Measurements from ENCODE around the gene MYH10. TPM values are rescaled to one million over a fixed set of nuclear protein-coding genes. Genes with fewer than 3 reads are reported as not detected.

Gene MYH10
- total and polyA plus RNA-seq, 9 of the 15 experiments (the other 6 are each of a cell fraction or from before 2014, with no cell fraction given) = 16.3 to 95.3 (median 39.7) TPM

GRCh38 chr17:8532021-8532420 is 98.5 kb downstream of the MYH10 start (continued):
- no peak for TF ChIP-seq RNF219 (CRISPR knock-in tag; IDR thresholded peaks at IDR 0.05)
- TF ChIP-seq ZNF347 (CRISPR knock-in tag; IDR thresholded peaks at IDR 0.05; ENCODE audit: low read depth) = no peak
- TF ChIP-seq SMAD3 (CRISPR knock-in tag; conservative IDR thresholded peaks at IDR 0.05) = 0 out of 2 replicates have a peak, but pooled peaks have one; percentile 75
- peak; percentile 56 for TF ChIP-seq BRD9 (IDR thresholded peaks at IDR 0.05; ENCODE audit: low read depth, partially characterized antibody)
- TF ChIP-seq RBM14 (IDR thresholded peaks at IDR 0.05; ENCODE audit: borderline replicate concordance, insufficient read depth, low read depth, low read length) = no peak
- TF ChIP-seq ARID2 (IDR thresholded peaks at IDR 0.05) = no peak
- TF ChIP-seq HDGF (IDR thresholded peaks at IDR 0.05) = no peak
- no peak for TF ChIP-seq PYGO2 (tag; IDR thresholded peaks at IDR 0.05)
- no peak for TF ChIP-seq TARDBP (IDR thresholded peaks at IDR 0.05)
- TF ChIP-seq TCF7 (IDR thresholded peaks at IDR 0.05; ENCODE audit: borderline replicate concordance) = no peak
- no peak for TF ChIP-seq CREBBP (IDR thresholded peaks at IDR 0.05; ENCODE audit: low read depth, low read length)
- peak; percentile 97 for TF ChIP-seq SMARCE1 (IDR thresholded peaks at IDR 0.05)
- TF ChIP-seq, protein P1, sequence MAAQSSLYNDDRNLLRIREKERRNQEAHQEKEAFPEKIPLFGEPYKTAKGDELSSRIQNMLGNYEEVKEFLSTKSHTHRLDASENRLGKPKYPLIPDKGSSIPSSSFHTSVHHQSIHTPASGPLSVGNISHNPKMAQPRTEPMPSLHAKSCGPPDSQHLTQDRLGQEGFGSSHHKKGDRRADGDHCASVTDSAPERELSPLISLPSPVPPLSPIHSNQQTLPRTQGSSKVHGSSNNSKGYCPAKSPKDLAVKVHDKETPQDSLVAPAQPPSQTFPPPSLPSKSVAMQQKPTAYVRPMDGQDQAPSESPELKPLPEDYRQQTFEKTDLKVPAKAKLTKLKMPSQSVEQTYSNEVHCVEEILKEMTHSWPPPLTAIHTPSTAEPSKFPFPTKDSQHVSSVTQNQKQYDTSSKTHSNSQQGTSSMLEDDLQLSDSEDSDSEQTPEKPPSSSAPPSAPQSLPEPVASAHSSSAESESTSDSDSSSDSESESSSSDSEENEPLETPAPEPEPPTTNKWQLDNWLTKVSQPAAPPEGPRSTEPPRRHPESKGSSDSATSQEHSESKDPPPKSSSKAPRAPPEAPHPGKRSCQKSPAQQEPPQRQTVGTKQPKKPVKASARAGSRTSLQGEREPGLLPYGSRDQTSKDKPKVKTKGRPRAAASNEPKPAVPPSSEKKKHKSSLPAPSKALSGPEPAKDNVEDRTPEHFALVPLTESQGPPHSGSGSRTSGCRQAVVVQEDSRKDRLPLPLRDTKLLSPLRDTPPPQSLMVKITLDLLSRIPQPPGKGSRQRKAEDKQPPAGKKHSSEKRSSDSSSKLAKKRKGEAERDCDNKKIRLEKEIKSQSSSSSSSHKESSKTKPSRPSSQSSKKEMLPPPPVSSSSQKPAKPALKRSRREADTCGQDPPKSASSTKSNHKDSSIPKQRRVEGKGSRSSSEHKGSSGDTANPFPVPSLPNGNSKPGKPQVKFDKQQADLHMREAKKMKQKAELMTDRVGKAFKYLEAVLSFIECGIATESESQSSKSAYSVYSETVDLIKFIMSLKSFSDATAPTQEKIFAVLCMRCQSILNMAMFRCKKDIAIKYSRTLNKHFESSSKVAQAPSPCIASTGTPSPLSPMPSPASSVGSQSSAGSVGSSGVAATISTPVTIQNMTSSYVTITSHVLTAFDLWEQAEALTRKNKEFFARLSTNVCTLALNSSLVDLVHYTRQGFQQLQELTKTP (IDR thresholded peaks at IDR 0.05; ENCODE audit: low read depth in 1 of 2, partially characterized antibody in 2 of 2) = no peak
- TF ChIP-seq SP1 (CRISPR knock-in tag; IDR thresholded peaks at IDR 0.05) = no peak
- TF ChIP-seq ZNF212 (CRISPR knock-in tag; IDR thresholded peaks at IDR 0.05) = no peak
- TF ChIP-seq POLR3A (IDR thresholded peaks at IDR 0.05; ENCODE audit: borderline replicate concordance, extremely low read depth, insufficient read depth, insufficient read length) = no peak
- TF ChIP-seq MEF2D (tag; conservative IDR thresholded peaks at IDR 0.05; ENCODE audit: low read depth) = peak; percentile 78; the same call in 1 of the 2 replicates
- TF ChIP-seq ELF1 (tag; IDR thresholded peaks at IDR 0.05) = no peak
- TF ChIP-seq, protein P2, sequence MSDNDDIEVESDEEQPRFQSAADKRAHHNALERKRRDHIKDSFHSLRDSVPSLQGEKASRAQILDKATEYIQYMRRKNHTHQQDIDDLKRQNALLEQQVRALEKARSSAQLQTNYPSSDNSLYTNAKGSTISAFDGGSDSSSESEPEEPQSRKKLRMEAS (CRISPR knock-in tag; IDR thresholded peaks at IDR 0.05) = no peak; the same call in 1 of the 2 replicates
- no peak for TF ChIP-seq THRA (IDR thresholded peaks at IDR 0.05)
- TF ChIP-seq TCF3 (CRISPR knock-in tag; IDR thresholded peaks at IDR 0.05) = peak; percentile 96
- TF ChIP-seq MTF1 (CRISPR knock-in tag; IDR thresholded peaks at IDR 0.05; ENCODE audit: borderline replicate concordance) = no peak

Data from K562 (cell line).